Panc1 (cell line): ENCODE data around the gene CHP2. TPM values are rescaled to one million over a fixed set of nuclear protein-coding genes. Genes with fewer than 3 reads are reported as not detected.

Experiments used
- ATAC-seq: fragments of 200-7000 bp; cut with Tn5 transposase; 2 replicates; pipeline ENCODE4 v1.9.1; 2020; ENCODE audit warnings: mild to moderate bottlenecking, moderate library complexity
- BruUV-seq: library from RNA; stranded (reverse); fragments of 400-500 nt; replicated peaks from 2 replicates; lab custom pipeline; 2021; lab: Mats Ljungman, UMichigan
- CTCF ChIA-PET: fragments of 300-600 bp; sonication (Branson Sonifier 250); formaldehyde crosslinking; loops from one replicate; lab custom pipeline; 2022; ENCODE audit warnings: antibody characterized with exemption; lab: Charles Lee
- POLR2A ChIA-PET: fragments of 300-600 bp; sonication (Branson Sonifier 250); formaldehyde crosslinking; loops from one replicate; lab custom pipeline; 2022; ENCODE audit warnings: antibody characterized with exemption; lab: Charles Lee
- DNase-seq: peaks from one replicate; pipeline ENCODE4 v3.0.0-alpha.2; 2010; ENCODE audit warnings: low read depth, low spot score
- H3K27ac ChIP-seq: 2 replicates; pipeline ENCODE4 v1.5.1; 2011; ENCODE audit warnings: mild to moderate bottlenecking, low read length, inconsistent platforms
- H3K27me3 ChIP-seq: fragments of 200-500 bp; sonication (Bioruptor generic); 2 replicates; pipeline ENCODE4 v1.6.0; 2014; ENCODE audit warnings: low read length, inconsistent platforms; ENCODE audit not compliant: control insufficient read depth, insufficient read depth
- H3K36me3 ChIP-seq: fragments of 200-500 bp; sonication (Bioruptor generic); 2 replicates; pipeline ENCODE4 v1.5.1; 2014; ENCODE audit warnings: inconsistent platforms, mild to moderate bottlenecking, low read length, moderate library complexity; ENCODE audit not compliant: control insufficient read depth, insufficient read depth
- H3K4me1 ChIP-seq: 2 replicates; pipeline ENCODE4 v1.5.1; 2011; ENCODE audit warnings: inconsistent platforms, mild to moderate bottlenecking, low read length, moderate library complexity; ENCODE audit not compliant: control insufficient read depth, insufficient read depth
- H3K4me3 ChIP-seq, 2 experiments: 2 replicates each; pipeline ENCODE4 v1.5.1; 2011 to 2012; ENCODE audit warnings: low read depth in 2 of 2, low read length in 2 of 2, mild to moderate bottlenecking in 2 of 2, inconsistent platforms in 1 of 2, moderate library complexity in 1 of 2
- H3K9me3 ChIP-seq: fragments of 200-500 bp; sonication (Bioruptor generic); 2 replicates; pipeline ENCODE4 v1.5.1; 2014; ENCODE audit warnings: low read depth, mild to moderate bottlenecking, inconsistent platforms, low read length, moderate library complexity; ENCODE audit not compliant: control insufficient read depth, insufficient read depth
- CTCF ChIP-seq: fragments of 450-650 bp; IDR thresholded peaks from 2 replicates; pipeline ENCODE4 v1.5.1; 2017; ENCODE audit warnings: mild to moderate bottlenecking
- POLR2AphosphoS5 ChIP-seq: IDR thresholded peaks from 2 replicates; pipeline ENCODE4 v1.6.1; 2012; ENCODE audit warnings: mild to moderate bottlenecking, low read depth, low read length, moderate library complexity
- REST ChIP-seq, 2 experiments: IDR thresholded peaks; 2 replicates each; pipeline ENCODE4 v1.6.1; 2011 to 2012; ENCODE audit warnings: low read depth in 2 of 2, control low read depth in 1 of 2, low read length in 1 of 2, mild to moderate bottlenecking in 1 of 2, moderate library complexity in 1 of 2; ENCODE audit not compliant: insufficient read depth in 1 of 2
- SIN3A ChIP-seq: IDR thresholded peaks from 2 replicates; pipeline ENCODE4 v1.6.1; 2012; ENCODE audit warnings: low read depth, mild to moderate bottlenecking, low read length, moderate library complexity, borderline replicate concordance; ENCODE audit not compliant: insufficient read depth
- TCF7L2 ChIP-seq: IDR thresholded peaks from 2 replicates; pipeline ENCODE4 v1.6.1; 2011; ENCODE audit warnings: mild to moderate bottlenecking, low read depth, low read length, inconsistent platforms
- in situ Hi-C: cut with HindIII; loops from 2 replicates; pipeline ENCODE4 v1.10.0; 2016; ENCODE audit warnings: low sequenced_read_pairs, low pct_unique_long_range_greater_than_20kb
- intact Hi-C: fragments of 100-400 bp; cut with micrococcal nuclease; formaldehyde crosslinking; loops from one replicate; pipeline ENCODE4 v1.10.0; 2022; ENCODE audit not compliant: unreplicated experiment
- total RNA-seq: library from RNA; stranded (reverse); gene quantifications from one replicate; pipeline ENCODE4 v1.2.1, GENCODE V29; 2021; ENCODE audit not compliant: unreplicated experiment

Gene CHP2
- total RNA-seq, 1 experiment from 2014 or later = not detected

- DNase-seq (no peak), ATAC-seq (no peak)
- Histone ChIP-seq H3K27ac (no peak overlapping the region), H3K9me3 (no peaks in the 10 kb centered on the region), H3K4me3 (no peak overlapping the region), H3K4me1 (no peaks in the 10 kb centered on the region), H3K27me3 (no peaks in the 10 kb centered on the region), H3K36me3 (no peaks in the 10 kb centered on the region)
- POLR2A ChIA-PET = interaction anchor here (0.6 kb wide), 1 partner anchor 92 kb away, joined by 13 read pairs; no protein-coding TSS in a partner anchor
- intact Hi-C loops = no loop called here
- CTCF ChIA-PET = no interaction called here
- in situ Hi-C loops = no loop called here
- BruUV-seq = no TSS peak
- TF ChIP-seq SIN3A (no peak), POLR2AphosphoS5 (no peak), CTCF (no peak), TCF7L2 (no peak)
Observed at GRCh38 chr16:23786964-23787561, 32.2 kb downstream of the CHP2 start.

GRCh38 chr16:23788685-23789084 lies 33.9 kb downstream of the CHP2 start:
- no TSS peak for BruUV-seq
- ATAC-seq = no peak
- POLR2A ChIA-PET = no interaction called here
- in situ Hi-C loops = no loop called here
- Histone ChIP-seq H3K27ac (no peak overlapping the region), H3K4me3 (no peak overlapping the region), H3K36me3 (no peaks in the 10 kb centered on the region), H3K9me3 (no peaks in the 10 kb centered on the region), H3K4me1 (no peaks in the 10 kb centered on the region), H3K27me3 (no peaks in the 10 kb centered on the region)
- DNase-seq = no peak
- CTCF ChIA-PET = no interaction called here
- no peak for TF ChIP-seq POLR2AphosphoS5
- no peak for TF ChIP-seq CTCF
- TF ChIP-seq TCF7L2 = no peak
- TF ChIP-seq SIN3A = no peak
- TF ChIP-seq REST (IDR thresholded peaks at IDR 0.05; ENCODE audit: insufficient read depth in 1 of 2, low read depth in 2 of 2, low read length in 1 of 2) = no peak
- intact Hi-C loops = no loop called here
